GM18867 (cell line): Measurements from ENCODE around the gene SWI5.

Source experiments
- ATAC-seq: cut with Tn5 transposase; IDR thresholded peaks from one replicate; pipeline ENCODE4 v1.9.1; 2021; ENCODE audit warnings: mild to moderate bottlenecking, moderate library complexity; ENCODE audit not compliant: unreplicated experiment

The SWI5 gene

GRCh38 chr9:128309551-128309950, 33.5 kb downstream of the SWI5 start:
- no peak for ATAC-seq

GRCh38 chr9:128310461-128310860, 34.4 kb downstream of the SWI5 start:
- ATAC-seq = no peak

GRCh38 chr9:128314697-128315096, 38.6 kb downstream of the SWI5 start:
- ATAC-seq = no peak

GRCh38 chr9:128316421-128316820, 40.3 kb downstream of the SWI5 start:
- ATAC-seq = no peak

GRCh38 chr9:128317629-128318028, 41.6 kb downstream of the SWI5 start:
- no peak for ATAC-seq

GRCh38 chr9:128321343-128321742, 45.3 kb downstream of the SWI5 start:
- no peak for ATAC-seq

GRCh38 chr9:128321879-128322403, 45.9 kb downstream of the SWI5 start:
- no peak for ATAC-seq

GRCh38 chr9:128322404-128323211, 46.5 kb downstream of the SWI5 start, which contains the start of the genes COQ4 and TRUB2:
Gene COQ4, plus strand, starts transcription at chr9:128322839. Its CDS starts 20 bp downstream, at chr9:128322859.
Gene TRUB2, minus strand, starts transcription at chr9:128322447. Its CDS starts 39 bp downstream, at chr9:128322408.
- ATAC-seq = peak; percentile 78

GRCh38 chr9:128323212-128323730, 47.2 kb downstream of the SWI5 start:
- ATAC-seq = no peak

- ATAC-seq = no peak
Measured at GRCh38 chr9:128323791-128324190, 47.7 kb downstream of the SWI5 start.

GRCh38 chr9:128324401-128324800, 48.3 kb downstream of the SWI5 start:
- ATAC-seq = no peak

GRCh38 chr9:128325629-128326028, 49.6 kb downstream of the SWI5 start:
- no peak for ATAC-seq

- ATAC-seq = no peak
Measured at GRCh38 chr9:128333451-128333869, 57.4 kb downstream of the SWI5 start.

GRCh38 chr9:128335161-128335560, 59.1 kb downstream of the SWI5 start:
- no peak for ATAC-seq

- ATAC-seq = no peak
Measured at GRCh38 chr9:128335914-128336313, 59.8 kb downstream of the SWI5 start.

GRCh38 chr9:128337936-128338335, 61.9 kb downstream of the SWI5 start:
- ATAC-seq = no peak
